ENCODE data around the gene MAGI2. TPM values are rescaled to one million over a fixed set of nuclear protein-coding genes. Genes with fewer than 3 reads are reported as not detected.

Gene MAGI2
- total and polyA plus RNA-seq, 9 donors: 7.1 to 20.4 (median 18.7) TPM

- Histone ChIP-seq H3K9me3 (peaks cover 0 to 4% of the 10 kb centered on the region in 2 donors), H3K27ac (no peak overlapping the region), H3K4me1 (ENCODE audit: insufficient read depth) (no peaks in the 10 kb centered on the region), H3K4me3 (no peak overlapping the region), H3K27me3 (no peaks in the 10 kb centered on the region), H3K36me3 (no peaks in the 10 kb centered on the region)
- intact Hi-C loops (cut with DNase I): loop anchor here in 1 of 4 donors (10.0 kb wide), 1 partner anchor 747 kb away; no protein-coding TSS in a partner anchor
- DNase-seq: peak in 3 of 5 donors; percentile 12 to 40 (median 16)
- TF ChIP-seq CTCF (IDR thresholded peaks at IDR 0.05) (peak; percentile 37 to 57 (median 45)), POLR2A (IDR thresholded peaks at IDR 0.05) (no peak)
- 71 to 74% (median 74%) methylated on average over 3 of the region's 3 CpGs for WGBS, 3 donors
Observed at GRCh38 chr7:79298145-79298760, 155.2 kb downstream of the MAGI2 start.

DNA sequence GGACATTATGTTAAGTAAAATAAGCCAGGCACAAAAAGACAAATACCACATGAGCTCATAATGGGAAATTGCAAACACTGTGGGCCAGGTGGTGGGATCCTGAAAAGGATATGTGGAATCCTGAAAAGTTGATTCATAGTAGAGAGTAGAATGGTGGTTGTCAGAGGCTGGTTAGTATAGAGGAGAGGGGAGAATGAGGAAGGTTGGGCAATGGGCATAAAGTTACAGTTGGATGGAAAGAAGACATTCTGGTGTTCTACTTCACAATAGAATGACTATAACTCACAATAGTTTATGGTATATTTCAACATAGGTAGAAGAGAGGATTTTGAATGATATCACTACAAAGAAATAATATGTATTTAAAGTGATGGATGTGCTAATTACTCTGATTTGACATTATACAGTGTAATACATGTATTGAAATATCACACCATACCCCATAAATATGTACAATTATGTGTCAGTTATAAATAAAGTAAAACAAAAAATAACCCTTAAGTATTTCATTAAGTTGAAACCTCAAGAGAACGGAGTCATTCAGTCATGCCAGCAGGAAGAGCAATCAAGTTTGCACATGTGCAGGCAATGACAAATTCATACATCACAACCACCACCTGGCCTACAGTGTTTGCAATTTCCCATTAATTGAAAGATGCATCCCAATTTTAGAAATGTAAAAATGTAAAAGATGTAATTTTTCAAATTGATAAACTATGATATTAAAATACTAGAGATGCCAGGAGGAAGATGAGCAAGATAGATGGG, 156.7 kb downstream of the MAGI2 start:
- H3K27ac ChIP-seq: no peak overlapping the region
- DNase-seq: no peak
- no peaks in the 10 kb centered on the region for H3K36me3 ChIP-seq
- WGBS, 3 donors: 81 to 90% (median 87%) methylated on average over 1 of the region's 1 CpG
- H3K27me3 ChIP-seq: no peaks in the 10 kb centered on the region
- intact Hi-C loops (cut with DNase I): loop anchor here in 1 of 4 donors (10.0 kb wide), 1 partner anchor 748 kb away; no protein-coding TSS in a partner anchor
- TF ChIP-seq CTCF (IDR thresholded peaks at IDR 0.05) (no peak), EP300 (IDR thresholded peaks at IDR 0.05) (no peak), POLR2A (IDR thresholded peaks at IDR 0.05) (no peak)
- H3K9me3 ChIP-seq: peaks cover 0 to 4% of the 10 kb centered on the region in 2 donors
- no peak overlapping the region for H3K4me3 ChIP-seq
- no peaks in the 10 kb centered on the region for H3K4me1 ChIP-seq (ENCODE audit: insufficient read depth)

DNA sequence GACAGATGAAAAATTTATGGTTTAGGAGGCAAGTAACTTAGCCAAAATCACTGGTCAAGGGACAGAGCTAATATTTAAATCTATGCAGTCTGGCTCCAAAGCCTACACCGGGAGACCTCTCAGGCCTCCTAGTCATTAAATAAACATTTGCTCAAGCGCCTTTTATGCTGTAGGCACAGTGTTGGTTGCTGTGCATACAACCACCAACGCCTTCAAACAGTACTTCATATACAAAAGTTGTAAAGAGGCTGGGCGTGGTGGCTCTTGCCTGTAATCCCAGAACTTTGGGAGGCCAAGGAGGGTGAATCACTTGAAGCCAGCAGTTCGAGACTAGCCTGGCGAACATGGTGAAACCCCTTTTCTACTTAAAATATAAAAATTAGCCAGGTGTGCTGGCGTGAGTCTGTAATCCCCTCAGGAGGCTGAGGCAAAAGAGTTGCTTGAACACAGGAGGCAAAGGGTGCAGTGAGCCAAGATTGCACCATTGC, 159.8 kb downstream of the MAGI2 start:
- H3K27me3 ChIP-seq: no peaks in the 10 kb centered on the region
- H3K36me3 ChIP-seq: no peaks in the 10 kb centered on the region
- H3K27ac ChIP-seq: no peak overlapping the region
- H3K4me1 ChIP-seq (ENCODE audit: insufficient read depth): no peaks in the 10 kb centered on the region
- 92 to 95% (median 93%) methylated on average over 7 of the region's 7 CpGs for WGBS, 3 donors
- DNase-seq: no peak
- no peak overlapping the region for H3K4me3 ChIP-seq
- TF ChIP-seq EP300 (IDR thresholded peaks at IDR 0.05) (no peak), POLR2A (IDR thresholded peaks at IDR 0.05) (no peak), CTCF (IDR thresholded peaks at IDR 0.05) (no peak)
- intact Hi-C loops (cut with DNase I): loop anchor here in 1 of 4 donors (10.0 kb wide), 1 partner anchor 751 kb away; no protein-coding TSS in a partner anchor
- H3K9me3 ChIP-seq: no peaks in the 10 kb centered on the region

GRCh38 chr7:79292834-79293233, 160.6 kb downstream of the MAGI2 start:
- no peaks in the 10 kb centered on the region for H3K9me3 ChIP-seq
- intact Hi-C loops (cut with DNase I): loop anchor here in 1 of 4 donors (10.0 kb wide), 1 partner anchor 752 kb away; no protein-coding TSS in a partner anchor
- no peaks in the 10 kb centered on the region for H3K27me3 ChIP-seq
- H3K36me3 ChIP-seq: no peaks in the 10 kb centered on the region
- WGBS, 3 donors: 64 to 73% (median 72%) methylated on average over 2 of the region's 2 CpGs
- no peak overlapping the region for H3K4me3 ChIP-seq
- no peak overlapping the region for H3K27ac ChIP-seq
- no peak for DNase-seq
- no peaks in the 10 kb centered on the region for H3K4me1 ChIP-seq (ENCODE audit: insufficient read depth)
- no peak for TF ChIP-seq EP300 (IDR thresholded peaks at IDR 0.05)
- TF ChIP-seq POLR2A (IDR thresholded peaks at IDR 0.05): no peak

Data from ovary (tissue), 9 donors.